VCaP (cell line): ENCODE data around the gene TSNAX.

Experiments used
- H3K27ac ChIP-seq: fragments of 450-650 bp; 2 replicates; pipeline ENCODE4 v1.5.1; 2017
- TF ChIP-seq, protein P1 (sequence below): fragments of 450-650 bp; conservative IDR thresholded peaks from 2 replicates; pipeline ENCODE4 v1.5.1; 2017; ENCODE audit warnings: mild to moderate bottlenecking, moderate library complexity

Gene TSNAX

GRCh38 chr1:231522038-231522437 is 6.4 kb upstream of the TSNAX start:
- H3K27ac ChIP-seq = no peak overlapping the region
- TF ChIP-seq, protein P1, sequence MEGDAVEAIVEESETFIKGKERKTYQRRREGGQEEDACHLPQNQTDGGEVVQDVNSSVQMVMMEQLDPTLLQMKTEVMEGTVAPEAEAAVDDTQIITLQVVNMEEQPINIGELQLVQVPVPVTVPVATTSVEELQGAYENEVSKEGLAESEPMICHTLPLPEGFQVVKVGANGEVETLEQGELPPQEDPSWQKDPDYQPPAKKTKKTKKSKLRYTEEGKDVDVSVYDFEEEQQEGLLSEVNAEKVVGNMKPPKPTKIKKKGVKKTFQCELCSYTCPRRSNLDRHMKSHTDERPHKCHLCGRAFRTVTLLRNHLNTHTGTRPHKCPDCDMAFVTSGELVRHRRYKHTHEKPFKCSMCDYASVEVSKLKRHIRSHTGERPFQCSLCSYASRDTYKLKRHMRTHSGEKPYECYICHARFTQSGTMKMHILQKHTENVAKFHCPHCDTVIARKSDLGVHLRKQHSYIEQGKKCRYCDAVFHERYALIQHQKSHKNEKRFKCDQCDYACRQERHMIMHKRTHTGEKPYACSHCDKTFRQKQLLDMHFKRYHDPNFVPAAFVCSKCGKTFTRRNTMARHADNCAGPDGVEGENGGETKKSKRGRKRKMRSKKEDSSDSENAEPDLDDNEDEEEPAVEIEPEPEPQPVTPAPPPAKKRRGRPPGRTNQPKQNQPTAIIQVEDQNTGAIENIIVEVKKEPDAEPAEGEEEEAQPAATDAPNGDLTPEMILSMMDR = no peak

DNA sequence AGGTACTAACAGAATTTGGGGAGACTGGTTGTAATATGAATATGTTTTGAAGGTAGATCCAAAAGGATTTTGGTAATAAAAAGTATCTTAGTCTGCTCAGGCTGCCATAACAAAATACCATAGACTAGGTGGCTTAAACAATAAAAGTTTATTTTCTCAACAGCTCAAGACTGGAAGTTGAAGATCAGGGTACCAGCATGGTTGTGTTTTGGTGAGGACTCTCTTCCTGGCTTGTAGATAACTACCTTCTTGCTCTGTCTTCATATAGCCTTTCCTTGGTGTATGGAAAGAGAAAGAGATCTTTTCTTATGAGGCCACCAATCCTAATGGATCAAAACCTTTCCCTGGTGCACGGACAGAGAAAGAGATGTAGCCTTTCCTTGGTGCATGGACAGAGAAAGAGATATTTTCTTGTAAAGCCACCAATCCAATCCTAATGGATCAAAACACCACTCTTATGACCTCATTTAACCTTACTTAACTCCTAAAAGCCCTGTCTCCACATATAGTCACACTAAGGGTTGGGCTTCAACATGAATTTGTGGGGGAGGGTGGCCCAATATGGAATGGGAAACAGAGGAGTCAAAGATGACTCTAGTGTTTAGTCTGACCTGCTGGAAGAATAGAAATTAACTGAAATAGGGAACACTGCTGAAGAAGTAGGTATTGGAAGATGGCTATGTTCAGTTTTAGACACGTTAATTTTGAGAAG is 5.4 kb upstream of the TSNAX start:
- TF ChIP-seq, protein P1 = no peak
- no peak overlapping the region for H3K27ac ChIP-seq

GRCh38 chr1:231523816-231524215 is 4.7 kb upstream of the TSNAX start:
- TF ChIP-seq, protein P1 = no peak

DNA sequence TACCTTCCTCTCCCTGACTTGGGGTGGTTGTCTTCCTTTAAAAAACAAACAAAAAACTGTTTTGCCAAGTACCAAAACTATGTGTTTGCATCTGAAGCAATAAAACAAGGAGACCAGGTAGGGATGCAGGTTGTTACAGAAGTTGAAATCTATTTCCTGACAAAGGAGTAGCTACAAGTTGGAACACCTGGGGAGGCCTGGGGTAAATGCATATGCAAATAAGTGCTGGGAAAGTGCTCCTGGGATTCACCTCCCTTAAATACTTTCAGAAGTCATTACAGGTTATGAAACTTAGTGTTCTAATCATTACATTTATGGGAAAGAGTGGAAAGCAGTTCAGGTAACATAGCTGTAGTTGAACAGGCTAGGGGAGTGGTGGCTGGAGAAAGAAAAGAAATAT is 1.9 kb upstream of the TSNAX start:
- TF ChIP-seq, protein P1 = no peak
- no peak overlapping the region for H3K27ac ChIP-seq

More at GRCh38 chr1:231523816-231524215, 4.7 kb upstream of the TSNAX start:
- no peak overlapping the region for H3K27ac ChIP-seq

DNA sequence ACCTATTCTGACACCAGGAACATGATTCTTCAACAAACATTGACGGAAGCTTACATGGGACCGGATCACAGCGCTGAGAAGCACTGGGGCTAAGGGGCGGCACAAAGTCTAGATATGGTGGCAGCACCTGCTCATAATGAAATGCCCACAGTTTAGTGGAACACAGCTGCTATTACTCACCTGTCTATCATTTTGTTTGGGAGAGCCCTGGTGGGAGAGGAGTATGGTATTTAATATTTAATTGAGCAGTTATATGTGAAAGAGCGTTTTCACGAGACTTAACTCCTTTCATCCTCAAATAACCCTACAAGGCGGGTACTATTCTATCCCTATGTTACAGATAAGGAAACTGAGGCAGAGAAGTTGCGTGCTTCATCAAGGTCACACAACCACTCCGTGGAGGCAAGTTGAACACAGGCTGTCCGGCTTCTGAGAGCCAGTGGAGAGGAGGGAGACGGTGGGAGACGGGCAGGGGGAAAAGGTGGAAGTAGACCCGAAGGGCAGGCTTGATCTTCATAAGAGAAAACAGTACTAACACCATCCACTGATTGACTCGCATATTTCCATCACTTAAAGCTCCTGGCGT is 790 bp upstream of the TSNAX start:
- H3K27ac ChIP-seq = peak overlapping the region; percentile 95
- TF ChIP-seq, protein P1 = no peak

DNA sequence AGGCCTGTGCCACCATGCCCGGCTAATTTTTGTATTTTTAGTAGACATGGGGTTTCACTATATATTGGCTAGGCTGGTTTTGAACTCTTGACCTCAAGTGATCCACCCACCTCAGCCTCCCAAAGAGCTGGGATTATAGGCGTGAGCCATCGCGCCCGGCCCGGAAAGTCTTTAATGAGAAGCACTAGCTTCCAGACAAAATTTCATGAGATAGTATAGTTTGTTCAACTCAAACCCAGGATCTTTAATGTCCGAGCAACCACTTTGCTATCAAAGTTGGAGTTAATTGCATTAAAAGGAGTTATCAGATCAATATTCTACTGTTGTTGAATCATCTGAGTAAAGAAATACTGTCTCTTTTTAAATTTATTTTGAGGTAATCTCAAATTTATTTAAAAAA is 4.8 kb downstream of the TSNAX start:
- TF ChIP-seq, protein P1 = no peak
- H3K27ac ChIP-seq = no peak overlapping the region

DNA sequence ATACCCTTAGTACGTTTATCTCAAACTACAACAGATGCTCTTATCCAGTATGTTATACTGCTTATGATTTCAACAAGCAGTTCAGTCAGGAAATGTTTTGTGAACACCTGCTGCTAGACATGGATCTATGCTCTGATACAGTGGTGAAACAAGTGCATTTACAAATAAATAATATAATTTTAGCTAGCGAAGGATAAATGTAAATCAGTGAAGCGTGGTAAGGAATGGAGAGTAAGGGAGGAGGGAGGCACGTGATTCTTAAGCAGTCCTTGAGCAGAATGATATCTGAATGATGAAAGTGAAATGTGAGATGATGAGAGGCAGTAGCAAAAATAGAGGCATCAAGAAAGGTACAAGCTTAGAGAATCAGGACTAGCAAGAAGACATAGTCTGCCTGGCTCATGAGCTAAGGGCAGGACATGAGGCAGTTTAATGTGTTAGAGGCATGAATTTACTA is 6.3 kb downstream of the TSNAX start:
- no peak overlapping the region for H3K27ac ChIP-seq
- TF ChIP-seq, protein P1 = no peak
